Measurements from ENCODE around the gene CACNA2D1.

CACNA2D1 gene

GRCh38 chr7:82335001-82335400 is 108.6 kb downstream of the CACNA2D1 start:
- no peak for DNase-seq (ENCODE audit: low read depth)
- no peak for TF ChIP-seq CTCF (conservative IDR thresholded peaks at IDR 0.05; ENCODE audit: low read depth, low read length)
- H3K4me3 ChIP-seq (ENCODE audit: low read length) = no peak overlapping the region

- TF ChIP-seq CTCF (conservative IDR thresholded peaks at IDR 0.05; ENCODE audit: low read depth, low read length) = no peak
- H3K4me3 ChIP-seq (ENCODE audit: low read length) = no peak overlapping the region
- no peak for DNase-seq (ENCODE audit: low read depth)
Observed at GRCh38 chr7:82331234-82331633, 112.3 kb downstream of the CACNA2D1 start.

GRCh38 chr7:82330706-82331215 is 112.8 kb downstream of the CACNA2D1 start:
- no peak overlapping the region for H3K4me3 ChIP-seq (ENCODE audit: low read length)
- no peak for DNase-seq (ENCODE audit: low read depth)
- no peak for TF ChIP-seq CTCF (conservative IDR thresholded peaks at IDR 0.05; ENCODE audit: low read depth, low read length)

- TF ChIP-seq CTCF (conservative IDR thresholded peaks at IDR 0.05; ENCODE audit: low read depth, low read length) = no peak
- H3K4me3 ChIP-seq (ENCODE audit: low read length) = no peak overlapping the region
- DNase-seq (ENCODE audit: low read depth) = no peak
Observed at GRCh38 chr7:82327898-82328297, 115.7 kb downstream of the CACNA2D1 start.

- TF ChIP-seq CTCF (conservative IDR thresholded peaks at IDR 0.05; ENCODE audit: low read depth, low read length) = no peak
- no peak for DNase-seq (ENCODE audit: low read depth)
- no peak overlapping the region for H3K4me3 ChIP-seq (ENCODE audit: low read length)
Observed at GRCh38 chr7:82325416-82325815, 118.2 kb downstream of the CACNA2D1 start.

GRCh38 chr7:82323806-82324205 is 119.8 kb downstream of the CACNA2D1 start:
- TF ChIP-seq CTCF (conservative IDR thresholded peaks at IDR 0.05; ENCODE audit: low read depth, low read length) = no peak

GRCh38 chr7:82319674-82320118 is 123.9 kb downstream of the CACNA2D1 start:
- TF ChIP-seq CTCF (conservative IDR thresholded peaks at IDR 0.05; ENCODE audit: low read depth, low read length) = no peak
- no peak overlapping the region for H3K4me3 ChIP-seq (ENCODE audit: low read length)
- peak; percentile 41 for DNase-seq (ENCODE audit: low read depth)

More at GRCh38 chr7:82323806-82324205, 119.8 kb downstream of the CACNA2D1 start:
- H3K4me3 ChIP-seq (ENCODE audit: low read length) = no peak overlapping the region
- DNase-seq (ENCODE audit: low read depth) = no peak
